ENCODE data around the gene CRY1. TPM values are rescaled to one million over a fixed set of nuclear protein-coding genes. Genes with fewer than 3 reads are reported as not detected.

CRY1 gene
- total and polyA plus RNA-seq, 9 of the 15 experiments (the other 6 are each of a cell fraction or from before 2014, with no cell fraction given), result 8.7 to 33.3 (median 25.2) TPM

- TF ChIP-seq PBX2 (CRISPR knock-in tag; IDR thresholded peaks at IDR 0.05; ENCODE audit: low read depth) (no peak), PBX2 (tag; conservative IDR thresholded peaks at IDR 0.05; ENCODE audit: low read depth) (no peak; the same call in 1 of the 2 replicates), NCOA1 (IDR thresholded peaks at IDR 0.05; ENCODE audit: low read depth) (no peak), SP2 (IDR thresholded peaks at IDR 0.05; ENCODE audit: extremely low read depth, low read depth, low read length, poor library complexity, severe bottlenecking) (peak; percentile 41), REST (IDR thresholded peaks at IDR 0.05; ENCODE audit: borderline replicate concordance) (no peak), REST (CRISPR knock-in tag; IDR thresholded peaks at IDR 0.05; ENCODE audit: low read depth) (0 out of 2 replicates have a peak, but pooled peaks have one; percentile 30), THAP12 (CRISPR knock-in tag; IDR thresholded peaks at IDR 0.05) (peak; percentile 73; the same call in 1 of the 2 replicates), MLLT1 (IDR thresholded peaks at IDR 0.05) (peak in 1 of 2 experiments; percentile 51; a peak in 1 of 4 replicates), ZNF133 (CRISPR knock-in tag; IDR thresholded peaks at IDR 0.05) (no peak), HDAC1 (IDR thresholded peaks at IDR 0.05) (peak in 1 of 2 experiments; percentile 58; a peak in 2 of 4 replicates), CHCHD3 (CRISPR knock-in tag; IDR thresholded peaks at IDR 0.05) (0 out of 2 replicates have a peak, but pooled peaks have one; percentile 43), EP400 (IDR thresholded peaks at IDR 0.05) (peak; percentile 65)
These were observed 106.5 kb downstream of the CRY1 start, which contains the start of gene MTERF2 (continued) for GRCh38 chr12:106986625-106987389.

All from K562 (cell line).